DND-41 (cell line): ENCODE results near the gene MAPK6.

Experiments used
- CTCF ChIP-seq: IDR thresholded peaks from 2 replicates; pipeline ENCODE4 v1.5.1; 2012; ENCODE audit warnings: borderline replicate concordance, low read length, moderate library complexity, mild to moderate bottlenecking; ENCODE audit not compliant: poor library complexity, severe bottlenecking; ENCODE audit errors: extremely low read depth
- EZH2 ChIP-seq: IDR thresholded peaks from 3 replicates; pipeline ENCODE4 v1.6.1; 2012; ENCODE audit warnings: borderline replicate concordance, low read depth, mild to moderate bottlenecking, moderate library complexity, low read length, inconsistent platforms; ENCODE audit not compliant: severe bottlenecking

GRCh38 chr15:52004806-52005205 is 14.2 kb upstream of the MAPK6 start:
- TF ChIP-seq CTCF (no peak), EZH2 (no peak)
